Brain microvascular endothelial cell (primary cell): Measurements from ENCODE around the gene C1orf198.

Experiments
- DNase-seq: peaks from one replicate; pipeline ENCODE4 v3.0.0-alpha.2; 2020
- H3K27ac ChIP-seq: fragments of 250-450 bp; sonication (Bioruptor Pico); 2 replicates; pipeline ENCODE4 v1.5.1; 2020; ENCODE audit warnings: mild to moderate bottlenecking, moderate library complexity
- H3K27me3 ChIP-seq: fragments of 250-450 bp; sonication (Bioruptor Pico); replicated peaks from 2 replicates; pipeline ENCODE4 v1.5.1; 2020; ENCODE audit warnings: mild to moderate bottlenecking
- H3K36me3 ChIP-seq: fragments of 250-450 bp; sonication (Bioruptor Pico); replicated peaks from 2 replicates; pipeline ENCODE4 v1.5.1; 2020; ENCODE audit warnings: mild to moderate bottlenecking
- H3K4me3 ChIP-seq: 2 replicates; pipeline ENCODE4 v1.5.1; 2011; ENCODE audit warnings: low read depth, mild to moderate bottlenecking, control low read depth, low read length, moderate library complexity
- CTCF ChIP-seq: IDR thresholded peaks from 2 replicates; pipeline ENCODE4 v1.5.1; 2011; ENCODE audit warnings: low read depth, mild to moderate bottlenecking, moderate library complexity, low read length, control low read depth, inconsistent platforms; ENCODE audit errors: missing control alignments
- in situ Hi-C: cut with HindIII; loops from 2 replicates; pipeline ENCODE4 v1.10.0; 2017; ENCODE audit warnings: low sequenced_read_pairs, low pct_ligation_motif_present

The C1orf198 gene

GRCh38 chr1:230823931-230824381 lies 44.4 kb downstream of the C1orf198 start:
- in situ Hi-C loops = loop anchor here (25.0 kb wide), 1 partner anchor 388 kb away; no protein-coding TSS in a partner anchor
- no peak for DNase-seq
- Histone ChIP-seq H3K4me3 (no peak overlapping the region), H3K36me3 (no peaks in the 10 kb centered on the region), H3K27ac (no peak overlapping the region), H3K27me3 (no peaks in the 10 kb centered on the region)
- TF ChIP-seq CTCF = no peak

GRCh38 chr1:230823426-230823825 lies 44.9 kb downstream of the C1orf198 start:
- in situ Hi-C loops = loop anchor here (25.0 kb wide), 1 partner anchor 389 kb away; no protein-coding TSS in a partner anchor
- DNase-seq = no peak
- TF ChIP-seq CTCF = no peak
- Histone ChIP-seq H3K4me3 (no peak overlapping the region), H3K27ac (no peak overlapping the region), H3K27me3 (no peaks in the 10 kb centered on the region), H3K36me3 (no peaks in the 10 kb centered on the region)

GRCh38 chr1:230822092-230822581 lies 46.2 kb downstream of the C1orf198 start:
- H3K27me3 ChIP-seq = no peaks in the 10 kb centered on the region
- TF ChIP-seq CTCF = no peak
- no peaks in the 10 kb centered on the region for H3K36me3 ChIP-seq
- no peak overlapping the region for H3K27ac ChIP-seq
- DNase-seq = no peak
- H3K4me3 ChIP-seq = no peak overlapping the region
- in situ Hi-C loops = loop anchor here (25.0 kb wide), 1 partner anchor 390 kb away; no protein-coding TSS in a partner anchor

- no peak for DNase-seq
- TF ChIP-seq CTCF = no peak
- Histone ChIP-seq H3K27me3 (no peaks in the 10 kb centered on the region), H3K4me3 (no peak overlapping the region), H3K27ac (no peak overlapping the region), H3K36me3 (no peaks in the 10 kb centered on the region)
- in situ Hi-C loops = loop anchor here (25.0 kb wide), 1 partner anchor 391 kb away; no protein-coding TSS in a partner anchor
Observed at GRCh38 chr1:230821346-230821745, 47.0 kb downstream of the C1orf198 start.

GRCh38 chr1:230820568-230820967 lies 47.8 kb downstream of the C1orf198 start:
- TF ChIP-seq CTCF = no peak

GRCh38 chr1:230819976-230820375 lies 48.3 kb downstream of the C1orf198 start:
- Histone ChIP-seq H3K27me3 (no peaks in the 10 kb centered on the region), H3K4me3 (no peak overlapping the region), H3K36me3 (no peaks in the 10 kb centered on the region), H3K27ac (no peak overlapping the region)
- DNase-seq = no peak
- in situ Hi-C loops = loop anchor here (25.0 kb wide), 1 partner anchor 392 kb away; no protein-coding TSS in a partner anchor
- no peak for TF ChIP-seq CTCF

More at GRCh38 chr1:230820568-230820967, 47.8 kb downstream of the C1orf198 start:
- in situ Hi-C loops = loop anchor here (25.0 kb wide), 1 partner anchor 392 kb away; no protein-coding TSS in a partner anchor
- Histone ChIP-seq H3K4me3 (no peak overlapping the region), H3K27ac (no peak overlapping the region), H3K36me3 (no peaks in the 10 kb centered on the region), H3K27me3 (no peaks in the 10 kb centered on the region)
- DNase-seq = no peak
